Subcutaneous preadipocyte (primary cell): Measurements from ENCODE around the gene ZFHX3. TPM values are rescaled to one million over a fixed set of nuclear protein-coding genes. Genes with fewer than 3 reads are reported as not detected.

Experiments used
- small RNA-seq: library from RNA; depleted of rRNA; stranded (forward); fragments of <200 nt; gene quantifications from one replicate; pipeline ENCODE3, GENCODE V24; 2012
- total RNA-seq: library from RNA; depleted of rRNA; stranded (reverse); fragments of >200 nt; gene quantifications from 2 replicates; pipeline ENCODE4 v1.2.3, GENCODE V29; 2012

ZFHX3 gene, protein sequence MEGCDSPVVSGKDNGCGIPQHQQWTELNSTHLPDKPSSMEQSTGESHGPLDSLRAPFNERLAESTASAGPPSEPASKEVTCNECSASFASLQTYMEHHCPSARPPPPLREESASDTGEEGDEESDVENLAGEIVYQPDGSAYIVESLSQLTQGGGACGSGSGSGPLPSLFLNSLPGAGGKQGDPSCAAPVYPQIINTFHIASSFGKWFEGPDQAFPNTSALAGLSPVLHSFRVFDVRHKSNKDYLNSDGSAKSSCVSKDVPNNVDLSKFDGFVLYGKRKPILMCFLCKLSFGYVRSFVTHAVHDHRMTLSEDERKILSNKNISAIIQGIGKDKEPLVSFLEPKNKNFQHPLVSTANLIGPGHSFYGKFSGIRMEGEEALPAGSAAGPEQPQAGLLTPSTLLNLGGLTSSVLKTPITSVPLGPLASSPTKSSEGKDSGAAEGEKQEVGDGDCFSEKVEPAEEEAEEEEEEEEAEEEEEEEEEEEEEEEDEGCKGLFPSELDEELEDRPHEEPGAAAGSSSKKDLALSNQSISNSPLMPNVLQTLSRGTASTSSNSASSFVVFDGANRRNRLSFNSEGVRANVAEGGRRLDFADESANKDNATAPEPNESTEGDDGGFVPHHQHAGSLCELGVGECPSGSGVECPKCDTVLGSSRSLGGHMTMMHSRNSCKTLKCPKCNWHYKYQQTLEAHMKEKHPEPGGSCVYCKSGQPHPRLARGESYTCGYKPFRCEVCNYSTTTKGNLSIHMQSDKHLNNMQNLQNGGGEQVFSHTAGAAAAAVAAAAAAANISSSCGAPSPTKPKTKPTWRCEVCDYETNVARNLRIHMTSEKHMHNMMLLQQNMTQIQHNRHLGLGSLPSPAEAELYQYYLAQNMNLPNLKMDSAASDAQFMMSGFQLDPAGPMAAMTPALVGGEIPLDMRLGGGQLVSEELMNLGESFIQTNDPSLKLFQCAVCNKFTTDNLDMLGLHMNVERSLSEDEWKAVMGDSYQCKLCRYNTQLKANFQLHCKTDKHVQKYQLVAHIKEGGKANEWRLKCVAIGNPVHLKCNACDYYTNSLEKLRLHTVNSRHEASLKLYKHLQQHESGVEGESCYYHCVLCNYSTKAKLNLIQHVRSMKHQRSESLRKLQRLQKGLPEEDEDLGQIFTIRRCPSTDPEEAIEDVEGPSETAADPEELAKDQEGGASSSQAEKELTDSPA (N-terminal part only)
- 4.8 and 5.1 TPM in 2 replicates for total RNA-seq

DNA sequence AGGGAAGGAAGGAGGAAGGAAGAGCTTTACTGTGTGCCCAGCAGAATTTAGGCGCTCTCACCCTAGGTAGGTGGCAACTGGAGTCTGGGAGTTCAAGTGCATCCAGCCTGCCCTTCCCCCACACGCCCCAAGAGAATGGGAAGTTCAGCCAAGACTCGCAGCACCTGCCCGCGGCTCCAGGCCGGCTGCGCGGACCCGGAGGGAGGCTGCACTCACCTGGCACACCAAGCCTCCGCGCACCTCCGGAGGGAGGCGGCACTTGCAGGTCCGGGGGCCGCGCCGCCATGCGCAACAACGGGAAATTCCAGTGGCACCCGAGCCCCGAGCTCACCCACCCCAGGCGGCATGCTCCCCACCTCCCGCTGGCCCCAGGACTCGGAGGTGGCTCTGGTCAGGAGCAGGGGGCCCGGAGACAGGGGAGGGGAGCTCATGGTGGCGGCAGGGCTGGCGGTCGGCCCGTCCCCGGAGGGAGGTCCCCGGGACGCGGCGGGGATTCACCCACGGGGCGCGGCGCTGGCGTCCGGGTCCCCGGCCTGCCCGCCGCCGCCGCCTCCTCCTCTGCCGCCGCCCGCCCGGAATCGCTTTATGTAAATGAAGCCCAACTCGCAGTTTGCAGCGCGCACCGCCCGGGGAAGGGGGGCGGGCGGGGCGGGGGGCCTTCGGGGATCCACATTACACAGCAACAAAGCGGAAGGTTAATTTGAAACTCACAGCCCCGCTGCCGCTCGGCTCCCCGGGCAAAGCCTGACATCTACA is at the start of gene ZFHX3:
Gene ZFHX3 (minus strand): TSS at position 593 of the 756 bp plus-strand sequence. CDS start 87,983 bp downstream, outside the sequence.

Small RNA genes within 50 kb of the gene (small RNA-seq; reads per million reads assigned to genes)
- not detected for gene AC002044.1
- gene RNU7-71P = not detected
